Right kidney (tissue), 1 donor: ENCODE data around the gene FHOD3.
"Not testable (repeated sequence)": the region's sequence is repeated elsewhere in the genome, so short reads cannot be mapped to it uniquely, and the experiment has no call there.

ENCODE experiments used
- DNase-seq: peaks from one replicate; pipeline ENCODE4 v3.0.0-alpha.2; 2016

FHOD3 gene

GRCh38 chr18:36758623-36759022, 461.1 kb downstream of the FHOD3 start:
- DNase-seq = no peak

GRCh38 chr18:36759167-36759776, 461.8 kb downstream of the FHOD3 start:
- DNase-seq = no peak

GRCh38 chr18:36760598-36760997, 463.1 kb downstream of the FHOD3 start:
- no peak for DNase-seq

GRCh38 chr18:36761186-36761698, 463.7 kb downstream of the FHOD3 start:
- DNase-seq = no peak

- no peak for DNase-seq
Measured at GRCh38 chr18:36762074-36762473, 464.6 kb downstream of the FHOD3 start.

- DNase-seq = not testable (repeated sequence)
Measured at GRCh38 chr18:36762965-36763364, 465.5 kb downstream of the FHOD3 start.

GRCh38 chr18:36766836-36767235, 469.3 kb downstream of the FHOD3 start:
- no peak for DNase-seq

- DNase-seq = no peak
Measured at GRCh38 chr18:36769172-36769571, 471.7 kb downstream of the FHOD3 start.

GRCh38 chr18:36769611-36770314, 472.2 kb downstream of the FHOD3 start:
- DNase-seq = no peak

GRCh38 chr18:36770315-36770946, 472.9 kb downstream of the FHOD3 start:
- no peak for DNase-seq

- DNase-seq = no peak
Measured at GRCh38 chr18:36771245-36771644, 473.7 kb downstream of the FHOD3 start.

- peak; percentile 40 for DNase-seq
Measured at GRCh38 chr18:36772241-36772723, 474.8 kb downstream of the FHOD3 start.

- no peak for DNase-seq
Measured at GRCh38 chr18:36775396-36775795, 477.9 kb downstream of the FHOD3 start.

GRCh38 chr18:36776650-36777049, 479.1 kb downstream of the FHOD3 start:
- no peak for DNase-seq

GRCh38 chr18:36777566-36777965, 480.1 kb downstream of the FHOD3 start:
- DNase-seq = no peak

- DNase-seq = no peak
Measured at GRCh38 chr18:36780748-36781147, 483.2 kb downstream of the FHOD3 start.

- DNase-seq = no peak
Measured at GRCh38 chr18:36782710-36783109, 485.2 kb downstream of the FHOD3 start.

GRCh38 chr18:36783792-36784191, 486.3 kb downstream of the FHOD3 start:
- no peak for DNase-seq

- DNase-seq = no peak
Measured at GRCh38 chr18:36786686-36787085, 489.2 kb downstream of the FHOD3 start.

GRCh38 chr18:36792634-36793283, 495.2 kb downstream of the FHOD3 start:
- no peak for DNase-seq

GRCh38 chr18:36798738-36799473, 501.4 kb downstream of the FHOD3 start:
- no peak for DNase-seq

GRCh38 chr18:36805105-36805504, 507.6 kb downstream of the FHOD3 start:
- no peak for DNase-seq
